DMS 273 (cell line): ENCODE results near the gene HOXA9.

ENCODE experiments used
- DNase-seq: peaks from one replicate; lab custom pipeline; 2025; ENCODE audit not compliant: unreplicated experiment; lab: John Stamatoyannopoulos, UW

Gene HOXA9

DNA sequence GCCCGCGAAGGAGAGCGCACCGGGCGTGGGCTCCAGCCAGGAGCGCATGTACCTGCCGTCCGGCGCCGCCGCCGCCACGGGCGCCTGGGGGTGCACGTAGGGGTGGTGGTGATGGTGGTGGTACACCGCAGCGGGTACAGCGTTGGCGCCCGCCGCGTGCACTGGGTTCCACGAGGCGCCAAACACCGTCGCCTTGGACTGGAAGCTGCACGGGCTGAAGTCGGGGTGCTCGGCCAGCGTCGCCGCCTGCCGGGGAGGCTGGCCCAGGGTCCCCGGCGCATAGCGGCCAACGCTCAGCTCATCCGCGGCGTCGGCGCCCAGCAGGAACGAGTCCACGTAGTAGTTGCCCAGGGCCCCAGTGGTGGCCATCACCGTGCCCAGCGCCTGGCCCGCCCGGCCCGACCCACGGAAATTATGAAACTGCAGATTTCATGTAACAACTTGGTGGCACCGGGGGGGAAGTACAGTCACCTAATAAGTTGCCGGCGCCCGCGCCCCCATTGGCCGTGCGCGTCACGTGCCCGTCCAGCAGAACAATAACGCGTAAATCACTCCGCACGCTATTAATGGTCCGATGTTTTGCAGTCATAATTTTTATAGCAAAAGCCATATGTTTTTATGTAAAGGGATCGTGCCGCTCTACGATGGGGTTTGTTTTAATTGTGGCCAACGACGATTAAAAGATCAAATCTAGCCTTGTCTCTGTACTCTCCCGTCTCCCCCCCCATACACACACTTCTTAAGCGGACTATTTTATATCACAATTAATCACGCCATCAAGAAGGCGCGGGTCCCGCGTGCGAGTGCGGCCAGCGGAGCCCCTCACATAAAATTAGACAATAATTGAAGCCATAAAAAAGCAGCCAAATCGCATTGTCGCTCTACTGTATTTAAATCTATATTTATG lies at the start of gene HOXA9:
Gene HOXA9, minus strand, starts transcription at position 449 of the 907 bp plus-strand sequence. Its CDS starts 80 bp downstream, at position 369.
- peak; percentile 94 for DNase-seq

DNA sequence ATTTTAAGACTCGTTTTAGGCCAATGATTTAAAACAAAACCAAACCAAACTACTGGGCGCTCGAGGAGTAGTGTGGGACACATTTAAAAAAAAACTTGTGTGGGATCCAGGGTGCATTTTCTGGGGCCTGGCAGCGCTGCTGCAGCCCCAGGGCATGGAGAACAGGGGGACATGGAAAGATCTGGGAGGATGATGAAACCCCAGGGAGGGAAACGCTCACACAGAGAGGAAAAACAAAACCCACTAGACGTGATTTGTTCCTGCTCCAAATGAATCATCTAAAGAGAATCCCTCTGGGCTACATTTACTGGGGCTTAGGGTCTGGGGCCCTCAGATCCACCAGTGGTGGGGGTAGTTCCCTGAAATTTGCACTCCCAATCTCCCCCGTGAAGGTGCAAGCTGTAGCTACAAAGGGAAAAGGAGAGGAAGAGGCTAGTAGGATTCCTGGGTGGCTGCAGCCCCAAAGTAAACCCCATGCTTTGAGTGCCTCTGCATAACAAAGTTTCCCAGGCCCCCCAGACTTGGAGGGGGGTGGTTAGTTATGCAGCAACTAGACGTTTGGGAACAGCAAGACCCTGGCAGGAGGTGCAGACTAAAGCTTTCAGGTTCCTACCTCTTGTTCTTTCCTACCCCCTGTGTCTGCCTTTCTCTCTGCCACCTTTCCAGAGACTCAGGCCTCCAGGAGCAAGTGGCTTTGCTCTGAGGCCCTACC lies 49.1 kb upstream of the HOXA9 start:
- DNase-seq: no peak

DNA sequence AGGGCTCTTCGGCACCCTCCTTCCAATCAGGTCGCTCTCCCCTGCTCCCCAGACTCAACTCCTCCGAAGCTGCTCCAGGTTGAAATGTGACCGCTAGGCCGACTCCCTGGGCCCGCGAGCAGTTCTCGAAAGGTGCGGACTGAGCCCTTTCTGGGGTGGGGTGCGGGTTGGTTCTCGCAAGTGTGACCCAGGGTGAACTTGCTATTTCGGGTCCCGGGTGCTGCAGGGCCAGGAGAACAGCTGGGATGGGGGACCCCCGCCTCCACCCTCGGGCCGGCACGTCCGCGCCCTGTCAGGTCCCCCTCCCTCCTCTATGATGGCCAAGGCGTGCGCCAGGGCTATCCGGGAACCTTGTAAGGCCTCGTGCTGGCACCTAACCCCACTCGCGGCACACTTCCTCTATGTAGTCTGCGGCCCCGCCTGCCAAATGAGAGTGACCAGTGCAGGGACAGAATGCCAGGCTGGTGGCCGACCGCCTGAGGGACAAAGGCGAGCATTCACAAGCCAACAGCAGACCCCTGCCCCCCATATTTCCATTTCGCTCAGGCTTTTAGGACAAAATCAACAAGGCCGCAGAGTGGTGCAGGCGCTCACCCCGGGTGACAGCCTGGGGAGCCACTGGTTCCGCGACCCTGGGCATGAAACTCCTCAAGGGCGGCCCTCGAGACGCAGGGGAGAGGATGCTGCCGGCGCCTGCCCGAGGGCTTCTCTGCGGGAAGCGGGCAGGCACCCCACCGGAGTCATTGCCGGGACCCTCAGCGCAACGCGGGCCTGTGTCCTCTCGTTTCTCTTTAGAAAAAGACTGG lies 48.3 kb upstream of the HOXA9 start:
- no peak for DNase-seq

DNA sequence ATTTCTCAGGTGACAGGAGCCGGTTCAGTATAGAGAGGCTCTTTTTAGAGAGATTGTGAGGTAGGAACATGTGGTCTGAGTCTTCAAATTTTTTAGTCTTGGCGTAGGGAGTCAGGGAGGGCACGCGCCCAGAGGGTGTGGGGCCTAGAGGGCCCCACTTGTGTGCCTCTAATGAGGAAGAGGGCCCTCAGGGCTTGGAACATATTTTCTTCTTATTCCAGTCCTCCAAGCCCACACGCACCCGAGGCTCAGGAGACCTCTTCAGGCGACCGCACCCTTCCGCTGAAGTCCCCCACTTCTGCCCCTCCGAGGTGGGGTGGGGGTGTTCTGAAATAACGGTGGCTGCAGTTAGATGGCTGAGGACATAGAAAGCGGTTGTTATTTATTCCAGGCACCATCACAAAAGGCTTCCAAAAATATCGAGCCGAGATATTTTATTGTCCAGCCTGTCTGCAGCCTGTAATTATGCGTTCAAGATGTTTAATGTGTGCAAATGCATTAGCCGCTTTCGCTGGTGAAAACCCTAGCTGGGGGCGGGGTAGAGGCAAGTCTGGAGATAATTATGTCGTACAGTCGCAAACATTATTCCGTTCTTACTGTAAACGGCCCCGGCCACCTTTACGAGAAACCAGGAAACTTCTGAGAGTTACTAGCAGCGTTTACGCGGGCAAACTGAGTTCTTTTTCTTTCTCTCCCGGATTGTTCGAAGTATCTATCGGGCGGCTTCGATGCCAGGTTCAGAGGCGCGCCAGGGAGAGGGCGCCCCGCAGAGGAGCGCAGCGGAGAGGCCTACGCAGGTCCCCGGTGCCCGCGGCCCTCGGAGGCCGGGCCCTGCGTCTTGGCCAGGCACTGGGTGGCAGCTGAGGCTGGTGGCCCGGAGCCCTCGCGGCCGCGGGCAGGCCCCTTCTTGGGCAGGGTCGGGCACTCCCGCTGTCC lies 47.4 kb upstream of the HOXA9 start:
- DNase-seq: no peak

DNA sequence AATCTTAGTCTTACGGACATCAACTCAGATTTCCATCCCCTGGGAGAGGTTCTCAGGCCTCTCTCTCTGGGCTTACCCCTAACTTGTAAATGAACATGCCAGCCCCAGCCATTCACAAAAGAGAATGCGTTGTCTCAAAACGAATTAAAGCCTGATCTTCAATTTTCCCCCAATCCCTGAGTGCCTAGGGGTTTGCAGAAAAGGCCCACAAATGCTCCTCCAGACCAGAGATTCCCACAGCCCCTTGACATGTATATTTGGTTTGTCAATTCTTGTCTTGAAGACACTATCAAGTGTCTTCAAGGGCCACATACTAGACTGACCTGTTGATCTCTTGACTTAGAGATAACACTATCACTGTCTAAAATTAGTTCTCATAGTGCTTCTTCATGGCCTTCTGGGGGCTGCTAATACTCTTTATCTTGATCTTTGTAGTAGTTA lies 46.4 kb upstream of the HOXA9 start:
- no peak for DNase-seq

DNA sequence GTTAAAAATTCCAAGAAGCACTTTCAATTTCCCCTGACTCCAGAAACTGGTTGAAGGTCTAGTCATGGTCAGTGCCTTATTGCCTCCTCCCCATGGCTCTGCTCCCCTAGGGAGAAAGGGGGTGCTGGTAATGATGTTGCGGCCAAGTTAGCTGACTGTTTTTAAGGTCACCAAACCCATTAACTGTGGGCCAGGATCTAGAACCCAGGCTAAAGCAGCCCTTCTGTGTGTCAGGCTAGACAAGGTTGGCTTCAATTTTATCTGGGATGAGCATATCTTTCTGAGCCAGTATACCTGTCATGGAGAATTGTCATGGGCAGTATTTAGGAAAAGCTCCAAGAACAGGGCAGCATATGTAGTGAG lies 45.7 kb upstream of the HOXA9 start:
- no peak for DNase-seq

DNA sequence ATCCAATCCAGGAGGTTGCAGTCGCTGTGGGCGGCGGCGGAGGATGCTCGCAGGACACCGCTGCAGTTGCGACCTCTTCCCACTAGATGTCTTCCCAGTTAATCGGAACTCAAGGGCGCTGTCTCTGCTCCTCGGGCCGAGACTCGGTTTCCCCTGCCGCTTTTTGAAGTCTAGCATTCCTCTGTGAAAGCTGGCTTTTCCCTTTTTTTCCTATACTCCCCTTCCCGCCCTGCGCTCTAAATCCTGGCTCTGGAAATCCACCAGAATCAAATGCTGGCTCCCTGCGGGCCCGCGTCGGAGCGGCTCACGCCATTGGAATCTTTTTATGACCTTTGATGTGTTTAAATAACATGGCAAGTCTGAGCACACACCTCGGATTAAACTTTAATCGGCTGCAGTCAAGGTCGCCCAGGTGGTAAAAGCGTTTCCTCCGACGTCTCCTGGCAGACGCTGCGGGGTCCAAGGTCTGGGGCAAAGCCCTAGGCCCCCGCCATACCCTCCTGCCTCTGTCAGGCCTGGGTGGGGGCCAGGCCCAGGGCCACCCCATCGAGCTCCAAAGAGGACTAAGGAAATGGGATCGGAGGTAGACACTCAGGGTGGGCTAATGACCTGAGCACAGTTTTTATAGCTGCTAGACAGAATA lies 45.2 kb upstream of the HOXA9 start:
- peak; percentile 39 for DNase-seq

DNA sequence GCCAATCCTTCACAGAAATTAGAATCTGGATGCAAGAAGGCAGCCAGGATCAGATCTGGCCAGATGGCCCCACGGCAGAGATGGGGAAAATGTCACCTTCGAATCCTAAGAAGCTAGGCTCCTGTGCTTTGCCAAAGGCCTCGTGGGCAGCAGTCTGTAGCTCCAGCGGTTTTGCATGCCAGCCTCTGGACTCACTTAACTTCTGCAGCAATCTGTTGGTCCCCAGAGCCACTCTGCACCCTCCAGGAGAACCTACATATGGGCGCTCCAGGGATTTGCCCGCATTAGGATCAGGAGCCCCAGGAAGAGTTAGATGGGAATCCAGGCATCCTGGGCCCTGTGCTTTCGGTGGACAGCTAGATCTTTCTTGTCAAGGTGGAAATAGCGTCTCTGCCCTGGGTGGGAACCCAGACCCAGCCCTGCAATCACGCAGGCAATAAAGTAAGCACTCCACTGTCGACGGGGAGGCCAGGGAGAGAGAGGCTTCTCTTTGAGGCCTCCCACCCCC lies 44.6 kb upstream of the HOXA9 start:
- DNase-seq: no peak

DNA sequence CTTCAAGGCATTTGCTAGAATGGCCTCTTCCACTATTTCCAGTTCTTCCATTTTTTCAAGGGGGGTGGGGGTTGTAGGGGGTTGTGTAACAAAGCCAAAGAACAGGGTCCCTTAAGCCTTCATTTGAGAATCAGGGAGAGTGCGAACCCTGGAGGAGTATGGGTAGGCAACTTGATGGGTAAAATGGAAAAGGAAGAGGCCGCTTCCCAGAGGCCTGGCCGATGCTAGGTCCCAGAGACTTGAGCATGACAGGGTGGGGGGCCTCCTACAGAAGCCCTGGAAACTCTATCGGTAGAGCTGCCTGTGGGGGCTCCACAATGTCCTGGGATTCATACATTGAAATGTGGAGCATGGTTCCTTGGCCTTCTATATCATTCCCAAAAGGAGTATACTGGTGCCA lies 43.7 kb upstream of the HOXA9 start:
- DNase-seq: no peak

DNA sequence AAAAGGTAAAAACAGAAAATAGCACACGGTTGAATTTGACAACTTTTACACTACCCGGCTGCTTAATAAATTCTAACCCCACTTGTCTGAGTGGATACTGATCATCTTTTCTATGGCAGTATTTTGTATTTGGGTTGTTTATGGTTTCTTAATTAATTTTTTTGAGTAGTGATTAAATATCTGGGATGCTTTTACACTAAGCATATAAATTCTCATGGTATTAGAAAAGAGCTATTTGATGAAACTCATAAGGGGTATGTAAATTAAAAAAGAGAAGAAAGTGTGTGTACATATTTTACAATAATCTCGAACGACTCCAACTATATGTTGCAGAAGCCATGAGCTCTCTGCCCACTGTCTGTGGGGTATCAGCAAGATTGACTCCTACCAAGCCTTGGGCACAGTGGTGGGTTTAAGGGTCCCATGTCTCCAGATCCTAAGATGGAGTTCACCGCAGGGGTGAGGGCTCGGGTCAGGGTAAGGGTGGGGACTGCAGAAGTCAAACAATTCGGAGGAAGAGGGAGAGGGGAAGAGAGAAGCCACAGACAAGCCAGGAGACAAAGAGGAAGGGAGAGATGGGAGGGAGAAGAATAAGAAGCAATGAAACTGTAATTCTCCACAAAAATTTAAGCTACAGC lies 42.1 kb upstream of the HOXA9 start:
- no peak for DNase-seq

DNA sequence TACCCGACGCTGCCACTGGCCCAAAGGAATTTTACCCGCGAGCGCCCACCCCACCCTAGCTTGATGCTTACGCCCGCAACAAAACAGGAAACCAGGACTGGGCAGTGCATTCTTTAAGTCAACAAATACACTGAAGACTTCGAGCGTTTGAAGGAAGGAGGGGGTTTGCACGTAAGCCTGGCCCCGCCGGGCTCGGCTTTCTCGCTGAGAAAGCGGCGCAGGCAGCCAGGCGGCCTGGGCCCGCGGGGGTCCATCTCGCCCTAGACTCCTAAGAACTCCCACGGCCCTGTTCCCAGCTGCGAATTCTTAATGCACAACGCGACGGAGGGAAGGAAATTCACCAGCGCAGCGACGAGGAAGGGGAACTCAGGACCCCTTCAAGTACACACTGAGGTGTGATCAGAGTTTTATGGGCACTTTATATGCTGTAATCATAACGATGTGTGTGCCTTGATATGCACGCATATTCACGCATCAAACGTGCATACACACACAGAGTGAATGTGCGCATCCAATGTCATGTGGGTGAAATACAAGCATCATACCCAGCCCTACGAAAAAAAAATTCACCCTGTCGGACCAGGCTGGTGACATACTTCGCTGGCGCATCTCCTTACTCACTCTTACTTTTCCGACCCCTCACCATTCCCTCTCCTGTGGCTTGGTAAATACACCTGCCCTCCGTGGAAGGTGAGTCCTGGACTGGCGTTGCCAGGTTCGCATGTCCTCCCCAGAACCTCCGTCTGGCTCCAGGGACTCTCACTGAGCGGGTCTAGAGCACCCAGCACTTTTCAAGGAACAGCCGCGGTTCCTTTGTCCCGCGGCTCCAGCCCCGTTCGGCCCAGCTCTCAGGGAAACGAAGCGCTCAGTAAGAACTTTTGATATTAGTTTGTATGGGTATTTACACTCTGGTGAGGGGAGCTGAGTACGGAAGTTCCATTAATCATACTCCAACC lies 40.3 kb upstream of the HOXA9 start:
- DNase-seq: no peak

DNA sequence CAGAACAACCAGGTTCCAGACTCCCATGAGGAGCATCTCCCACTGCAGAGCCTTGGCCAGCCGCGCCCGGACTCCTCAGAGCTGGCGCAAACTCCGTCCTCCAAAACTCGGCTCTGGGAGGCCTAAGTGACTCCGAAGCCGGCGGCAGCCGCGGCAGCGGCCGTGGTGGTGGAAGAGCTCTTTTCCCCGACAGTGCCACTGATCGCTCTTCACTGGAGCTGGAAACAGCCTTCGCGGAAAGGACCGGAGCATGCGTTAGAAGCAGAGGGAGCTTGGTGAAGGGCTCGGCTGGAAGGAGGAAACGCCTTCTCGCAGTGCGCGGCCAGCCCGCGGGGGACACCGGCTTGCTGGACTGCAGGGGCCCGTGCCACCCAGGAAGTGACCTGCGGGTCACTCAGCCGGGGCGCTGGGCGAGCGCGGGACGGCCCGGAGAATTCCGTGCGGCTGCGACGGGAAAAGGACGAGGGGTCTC lies 39.5 kb upstream of the HOXA9 start:
- peak; percentile 36 for DNase-seq

DNA sequence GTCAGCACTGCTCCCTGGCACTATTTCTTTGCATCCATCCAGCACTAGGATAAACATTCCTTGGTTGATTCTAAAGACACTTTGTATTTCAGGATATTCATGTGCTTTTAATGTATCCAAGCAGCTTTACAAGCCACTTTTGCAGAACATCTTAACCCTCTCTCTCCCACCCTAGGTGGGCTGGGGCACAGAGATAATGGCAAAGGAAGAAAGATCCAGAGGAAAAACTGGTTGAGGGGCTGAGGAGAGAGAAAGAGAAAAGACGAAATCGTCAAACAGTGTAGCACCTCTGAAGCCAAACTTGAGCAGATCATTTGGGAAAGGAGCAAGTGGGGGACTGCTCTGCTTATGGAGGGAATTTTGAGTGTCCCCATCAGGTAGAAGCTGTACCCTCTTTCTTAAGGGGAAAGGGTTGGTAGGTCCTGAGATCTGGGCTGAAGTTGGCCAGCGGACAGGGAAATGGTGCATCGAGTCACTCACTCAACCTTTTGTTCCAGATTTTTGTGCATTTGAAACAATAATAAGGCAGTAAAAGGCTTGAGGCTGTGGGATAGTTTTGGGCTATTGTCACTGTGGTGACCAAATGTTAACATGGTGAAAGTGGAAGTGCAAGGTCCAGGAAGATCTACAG lies 38.7 kb upstream of the HOXA9 start:
- DNase-seq: no peak

DNA sequence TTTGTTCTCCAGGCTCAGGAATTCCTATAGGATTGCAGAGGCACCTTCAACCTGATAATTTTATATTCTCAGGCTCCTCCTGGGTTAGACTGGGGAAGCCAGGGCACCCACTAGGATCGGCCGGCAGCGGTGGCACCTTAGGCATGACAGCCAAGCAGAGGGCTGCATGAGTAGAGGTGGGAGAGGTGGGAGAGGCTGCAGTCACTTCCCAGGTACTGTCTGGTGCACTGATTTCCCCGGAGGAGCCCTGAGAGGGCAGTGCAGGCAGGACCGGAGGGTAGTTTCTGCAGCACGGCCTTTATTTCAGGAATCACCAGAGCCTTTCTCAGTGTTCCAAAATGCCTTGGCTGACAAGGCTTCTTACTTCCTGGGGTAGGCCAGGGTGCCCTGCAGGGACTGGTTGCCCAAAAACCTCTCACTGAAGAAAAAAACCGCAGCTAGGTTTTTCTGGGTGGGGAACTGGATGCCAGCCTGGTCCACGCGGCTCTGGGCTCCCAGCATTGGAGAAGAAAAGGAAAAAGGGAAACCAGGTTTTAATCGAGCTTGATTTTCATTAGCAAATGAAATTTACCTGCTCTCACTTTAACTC lies 38.1 kb upstream of the HOXA9 start:
- no peak for DNase-seq

DNA sequence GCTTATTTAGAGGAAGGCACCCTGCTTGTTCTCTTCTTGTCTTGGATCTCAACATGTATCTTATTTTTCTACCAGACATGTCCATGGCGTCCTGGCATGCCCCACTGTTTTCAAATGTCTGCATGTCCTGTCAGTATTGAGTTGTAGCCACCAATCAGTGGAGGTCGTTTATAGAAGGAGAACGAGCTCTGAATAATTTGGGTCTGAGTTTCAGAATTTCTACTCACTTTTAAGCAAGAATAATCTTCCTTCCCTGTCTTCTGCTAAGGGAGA lies 37.5 kb upstream of the HOXA9 start:
- no peak for DNase-seq

DNA sequence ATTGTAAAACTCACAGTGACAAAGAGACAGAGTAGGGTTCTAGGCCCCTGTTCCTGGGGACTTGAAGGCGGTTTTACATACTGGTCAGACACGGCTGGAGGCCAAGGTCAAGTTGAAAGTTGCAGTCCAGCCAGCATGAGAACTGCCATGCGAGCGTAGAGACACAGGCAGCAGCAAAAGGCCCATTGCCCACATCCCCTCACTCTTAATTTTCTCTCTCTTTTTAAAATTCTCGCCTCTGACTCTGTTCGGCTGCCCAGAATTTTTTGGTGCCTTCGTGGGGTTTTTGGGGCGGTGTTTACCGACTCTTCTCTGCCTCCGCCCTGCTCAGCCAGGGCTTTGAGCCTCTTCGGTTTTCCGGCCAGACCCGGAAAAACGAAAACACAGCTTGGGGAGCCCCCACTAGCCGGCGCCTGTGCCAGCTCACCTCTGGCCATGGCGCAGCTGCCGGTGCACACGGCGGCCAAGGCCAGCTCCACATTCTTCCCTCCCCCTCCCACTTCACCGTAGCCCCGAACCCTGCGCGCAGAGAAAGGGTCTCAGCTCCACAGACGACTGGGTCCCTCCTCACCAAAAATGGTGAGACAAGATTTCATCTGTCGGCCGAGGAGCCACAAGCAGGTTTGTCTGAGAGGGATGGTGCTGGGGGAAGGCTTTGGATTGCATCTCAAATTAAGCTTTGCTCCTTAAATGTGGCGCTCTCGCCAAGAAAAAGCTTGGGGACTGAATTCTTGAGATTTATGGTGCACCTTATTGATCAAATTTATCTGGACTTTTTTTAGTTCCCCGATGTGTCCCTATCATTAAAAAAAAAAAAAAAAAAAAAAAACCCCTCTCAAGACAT lies 36.9 kb upstream of the HOXA9 start:
- DNase-seq: no peak
